Right lobe of liver (tissue), 6 donors: Measurements from ENCODE around the gene SLC7A5. TPM values are rescaled to one million over a fixed set of nuclear protein-coding genes. Genes with fewer than 3 reads are reported as not detected.
"Not testable (repeated sequence)": the region's sequence is repeated elsewhere in the genome, so short reads cannot be mapped to it uniquely, and the experiment has no call there.

ENCODE experiments used
- ATAC-seq, 4 donors: fragments of 200-7000 bp; cut with Tn5 transposase; one replicate each; pipeline ENCODE4 v1.9.1; 2020; ENCODE audit warnings: mild to moderate bottlenecking in 4 of 4, moderate library complexity in 4 of 4
- DNase-seq, 3 donors: peaks; one replicate each; pipeline ENCODE4 v3.0.0-alpha.2; 2020
- H3K27ac ChIP-seq, 3 donors: fragments of 200-600 bp; one replicate each; pipeline ENCODE4 v1.8.0; 2022
- H3K27me3 ChIP-seq, 2 donors: fragments of 200-600 bp; one replicate each; pipeline ENCODE4 v1.8.0; 2022
- H3K36me3 ChIP-seq, 4 donors: fragments of 200-600 bp; sonication (generic) in 1 of 4; one replicate each; pipeline versions ENCODE4 v1.5.1 to v1.8.0; 2017 to 2022; ENCODE audit warnings: control low read depth in 1 of 4
- H3K4me1 ChIP-seq, 4 donors: fragments of 200-600 bp; sonication (generic) in 1 of 4; one replicate each; pipeline versions ENCODE4 v1.5.1 to v1.8.0; 2017 to 2022; ENCODE audit warnings: control low read depth in 1 of 4
- H3K4me3 ChIP-seq, 3 donors: fragments of 200-600 bp; one replicate each; pipeline ENCODE4 v1.8.0; 2022
- H3K9me3 ChIP-seq, 4 donors: fragments of 200-600 bp; sonication (generic) in 1 of 4; one replicate each; pipeline versions ENCODE4 v1.5.1 to v1.8.0; 2017 to 2022; ENCODE audit warnings: control low read depth in 1 of 4
- POLR2A ChIP-seq: fragments of 450-650 bp; IDR thresholded peaks from one replicate; pipeline ENCODE4 v1.6.1; 2017; ENCODE audit warnings: antibody characterized with exemption, mild to moderate bottlenecking
- WGBS: methylation state at CpG from one replicate; pipeline ENCODE4 v1.1.6; 2018; ENCODE audit warnings: low coverage, low lambda C conversion rate; ENCODE audit not compliant: insufficient coverage; ENCODE audit errors: missing lambda C conversion rate; 5-methylcytosine and 5-hydroxymethylcytosine counted together
- intact Hi-C, 2 donors: fragments of 100-400 bp; cut with DNase I; formaldehyde crosslinking; loops; one replicate each; pipeline versions ENCODE4 v1.11.2 to v1.14.1; 2022
- total RNA-seq, 6 experiments: library from RNA; depleted of rRNA in 2 of 6; stranded (reverse); fragments of >200 nt in 2 of 6; fragmentation: NEBNext Ultra II Directional in 3 of 6; extraction: Animal tissue kit (Norgen Biotek cat#: 25700) in 3 of 6; gene quantifications; one replicate each; pipeline versions ENCODE4 v1.1.0 to v1.2.4, GENCODE V29; 2016 to 2023
- TF ChIP-seq, protein P1 (sequence below), 4 donors: fragments of 200-600 bp in 3 of 4; fragments of 450-650 bp in 1 of 4; IDR thresholded peaks; one replicate each; pipeline versions ENCODE4 v1.5.1 to v1.8.0; 2016 to 2022; ENCODE audit warnings: antibody characterized with exemption in 4 of 4, mild to moderate bottlenecking in 2 of 4
- donor health status: DM: no; HTN: yes; CAD: no.
- donor health status: DM: no; HTN: no; CAD: no.
- donor health status: DM: no; HTN: no; CAD: no.
- donor health status: DM: no; HTN: yes; CAD: no.
- donor health status: DM: no; HTN: yes; CAD: no.

SLC7A5 gene
- total RNA-seq, 6 experiments from 2014 or later, result 7.0 to 16.3 (median 12.4) TPM

DNA sequence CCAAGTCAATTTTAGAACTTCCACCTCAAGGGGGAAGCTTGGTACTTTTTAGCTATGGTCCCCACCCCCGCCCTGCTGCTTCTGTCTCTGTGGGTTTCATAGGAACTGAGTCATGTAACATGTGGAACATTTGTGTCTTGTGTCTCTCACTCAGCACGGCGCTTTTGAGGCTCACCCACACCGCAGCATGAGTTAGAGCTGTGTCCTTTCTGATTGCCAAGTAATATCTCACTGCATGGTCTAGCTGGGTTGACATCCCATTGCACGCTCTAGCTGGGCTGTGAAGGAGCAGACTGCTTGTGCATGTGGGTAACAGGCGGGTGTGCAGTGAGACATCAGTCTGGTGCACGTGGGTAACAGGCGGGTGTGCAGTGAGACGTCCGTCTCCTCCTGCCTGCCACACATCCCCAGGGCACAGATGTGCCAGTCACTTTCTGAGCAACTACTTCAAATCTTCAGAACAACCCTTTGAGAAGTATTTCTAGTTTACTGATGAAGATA lies 26.4 kb upstream of the SLC7A5 start:
- peaks cover 0 to 10% (median 0%) of the 10 kb centered on the region in 4 donors for H3K4me1 ChIP-seq
- peak; percentile 8 to 46 (median 21) for ATAC-seq
- H3K4me3 ChIP-seq, result no peak overlapping the region
- 62% methylated on average over 9 of the region's 10 CpGs for WGBS
- TF ChIP-seq POLR2A, result no peak
- TF ChIP-seq, protein P1, sequence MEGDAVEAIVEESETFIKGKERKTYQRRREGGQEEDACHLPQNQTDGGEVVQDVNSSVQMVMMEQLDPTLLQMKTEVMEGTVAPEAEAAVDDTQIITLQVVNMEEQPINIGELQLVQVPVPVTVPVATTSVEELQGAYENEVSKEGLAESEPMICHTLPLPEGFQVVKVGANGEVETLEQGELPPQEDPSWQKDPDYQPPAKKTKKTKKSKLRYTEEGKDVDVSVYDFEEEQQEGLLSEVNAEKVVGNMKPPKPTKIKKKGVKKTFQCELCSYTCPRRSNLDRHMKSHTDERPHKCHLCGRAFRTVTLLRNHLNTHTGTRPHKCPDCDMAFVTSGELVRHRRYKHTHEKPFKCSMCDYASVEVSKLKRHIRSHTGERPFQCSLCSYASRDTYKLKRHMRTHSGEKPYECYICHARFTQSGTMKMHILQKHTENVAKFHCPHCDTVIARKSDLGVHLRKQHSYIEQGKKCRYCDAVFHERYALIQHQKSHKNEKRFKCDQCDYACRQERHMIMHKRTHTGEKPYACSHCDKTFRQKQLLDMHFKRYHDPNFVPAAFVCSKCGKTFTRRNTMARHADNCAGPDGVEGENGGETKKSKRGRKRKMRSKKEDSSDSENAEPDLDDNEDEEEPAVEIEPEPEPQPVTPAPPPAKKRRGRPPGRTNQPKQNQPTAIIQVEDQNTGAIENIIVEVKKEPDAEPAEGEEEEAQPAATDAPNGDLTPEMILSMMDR (IDR thresholded peaks at IDR 0.05), result no peak
- H3K27me3 ChIP-seq, result no peaks in the 10 kb centered on the region
- peaks cover 0 to 7% (median 0%) of the 10 kb centered on the region in 4 donors for H3K36me3 ChIP-seq
- no peak overlapping the region for H3K27ac ChIP-seq
- intact Hi-C loops, result no loop called here
- no peaks in the 10 kb centered on the region for H3K9me3 ChIP-seq
- no peak for DNase-seq

DNA sequence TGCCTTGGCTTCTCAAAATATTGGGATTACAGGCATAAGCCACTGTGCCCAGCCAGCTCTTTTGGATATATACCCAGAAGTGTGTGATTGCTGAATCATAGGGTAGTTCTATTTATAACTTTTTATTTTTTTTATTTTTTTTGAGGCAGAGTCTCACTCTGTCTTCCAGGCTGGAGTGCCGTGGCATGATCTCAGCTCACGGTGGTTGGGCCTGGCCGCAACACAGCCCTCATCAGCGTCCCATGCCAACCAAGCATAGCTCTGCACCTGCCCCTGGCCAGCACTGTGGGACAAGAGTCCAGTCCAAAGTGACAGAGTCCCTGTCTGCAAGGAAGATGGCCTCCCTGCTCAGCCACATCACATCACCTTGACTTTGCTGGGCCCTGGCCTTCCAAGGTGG lies 24.7 kb upstream of the SLC7A5 start:
- H3K36me3 ChIP-seq, H3K9me3 ChIP-seq, H3K27me3 ChIP-seq, H3K4me1 ChIP-seq, H3K4me3 ChIP-seq, intact Hi-C loops: not testable (repeated sequence)
- WGBS, result 19% methylated on average over 4 of the region's 4 CpGs
- DNase-seq, result peak in 2 of 3 donors; percentile 73 to 83
- ATAC-seq, result peak; percentile 63 to 91 (median 77)
- H3K27ac ChIP-seq, result peak overlapping the region in 1 of 3 donors; percentile 43

DNA sequence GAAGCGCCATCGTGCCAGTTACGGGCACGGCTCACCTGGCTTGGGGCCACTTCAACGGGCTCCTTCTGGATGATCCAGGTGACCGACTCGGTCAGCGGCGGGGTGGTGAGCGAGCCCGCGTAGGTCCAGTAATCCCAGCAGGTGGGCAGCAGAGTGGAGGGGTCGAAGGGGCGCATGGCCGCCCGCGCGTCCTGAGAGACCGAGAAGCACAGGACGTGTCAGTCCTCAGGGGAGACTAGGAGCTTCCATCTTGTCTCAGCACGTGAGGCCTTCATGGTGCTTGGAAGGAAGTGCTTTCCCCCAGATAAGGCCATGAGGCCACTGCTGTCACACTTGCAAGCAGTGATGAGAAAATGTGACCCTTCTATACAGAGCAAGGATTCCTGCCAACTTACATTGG lies 22.5 kb upstream of the SLC7A5 start:
- ATAC-seq (no peak), DNase-seq (no peak)
- Histone ChIP-seq H3K27me3 (no peaks in the 10 kb centered on the region), H3K36me3 (peaks cover 0 to 5% (median 0%) of the 10 kb centered on the region in 4 donors), H3K4me3 (no peak overlapping the region), H3K9me3 (no peaks in the 10 kb centered on the region), H3K4me1 (peaks cover 0 to 10% (median 0%) of the 10 kb centered on the region in 4 donors), H3K27ac (no peak overlapping the region)
- TF ChIP-seq, protein P1 (IDR thresholded peaks at IDR 0.05), result no peak
- TF ChIP-seq POLR2A, result no peak
- intact Hi-C loops, result no loop called here
- WGBS, result no CpG with 5 or more reads among the region's 21 CpGs

DNA sequence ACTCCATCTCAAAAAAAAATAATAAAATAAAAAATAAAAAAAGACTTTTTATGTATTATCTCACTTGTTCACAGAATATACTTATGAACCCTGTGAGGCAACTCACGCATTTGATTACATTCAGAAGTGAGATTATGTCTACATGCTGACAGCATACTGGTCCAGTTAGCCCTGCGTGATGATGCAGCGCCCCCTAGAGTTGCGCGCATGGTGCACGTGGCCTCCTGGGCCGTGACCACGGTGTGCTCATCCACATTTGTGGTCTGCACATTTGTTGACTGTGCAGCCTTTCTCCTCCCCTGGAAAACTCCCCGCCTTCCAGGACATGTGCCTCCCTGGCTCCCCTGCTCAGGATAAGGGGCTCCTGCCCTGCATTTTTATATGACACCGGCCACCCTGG lies 20.5 kb upstream of the SLC7A5 start:
- H3K4me1 ChIP-seq, result peaks cover 0 to 20% (median 0%) of the 10 kb centered on the region in 4 donors
- H3K36me3 ChIP-seq, H3K4me3 ChIP-seq, intact Hi-C loops, H3K9me3 ChIP-seq, ATAC-seq, H3K27ac ChIP-seq, DNase-seq, H3K27me3 ChIP-seq: not testable (repeated sequence)
- WGBS, result 93% methylated on average over 10 of the region's 10 CpGs

DNA sequence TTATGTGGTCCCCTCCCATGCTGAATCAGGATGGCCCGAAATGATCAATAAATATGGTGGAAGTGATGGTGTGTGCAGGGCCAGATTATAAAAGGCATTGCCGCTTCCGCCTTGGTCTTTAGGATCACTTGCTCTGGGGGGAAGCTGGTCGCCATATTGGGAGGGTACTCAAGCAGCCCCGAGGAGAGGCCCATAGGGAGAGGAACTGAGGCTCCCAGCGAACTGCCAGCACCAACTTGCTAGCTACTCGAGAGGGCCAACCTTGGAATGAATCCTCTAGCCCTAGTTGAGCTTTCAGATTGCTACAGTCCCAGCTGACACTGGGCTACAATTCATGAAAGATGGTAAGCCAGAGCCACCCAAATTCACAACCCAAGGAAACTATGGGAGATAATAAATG lies 19.0 kb upstream of the SLC7A5 start:
- H3K27me3 ChIP-seq, H3K36me3 ChIP-seq, DNase-seq, H3K27ac ChIP-seq, H3K9me3 ChIP-seq, H3K4me3 ChIP-seq, ATAC-seq, intact Hi-C loops: not testable (repeated sequence)
- peaks cover 0 to 15% (median 0%) of the 10 kb centered on the region in 4 donors for H3K4me1 ChIP-seq
- 62% methylated on average over 3 of the region's 7 CpGs for WGBS

DNA sequence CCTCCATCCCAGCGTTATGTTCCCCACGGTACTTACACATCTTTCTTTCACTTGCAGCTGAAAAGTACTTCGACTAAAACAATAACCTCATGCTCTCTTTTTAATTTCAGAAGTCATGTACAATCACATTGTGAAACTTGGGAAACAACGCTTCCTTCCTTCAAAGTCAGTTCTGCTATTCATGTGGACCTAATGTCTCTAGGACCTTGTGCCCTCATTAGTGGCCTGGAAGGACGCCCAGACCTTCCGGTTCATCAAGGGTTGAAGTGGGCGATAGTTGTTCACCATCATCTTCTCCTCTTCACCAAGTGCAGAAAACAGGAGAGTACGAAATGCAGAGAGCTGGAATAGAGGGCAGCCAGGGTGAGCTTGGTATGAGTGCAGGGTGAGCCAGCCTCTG lies 18.6 kb upstream of the SLC7A5 start:
- intact Hi-C loops, H3K36me3 ChIP-seq, H3K27me3 ChIP-seq, H3K9me3 ChIP-seq, H3K4me3 ChIP-seq, H3K27ac ChIP-seq, DNase-seq: not testable (repeated sequence)
- 72% methylated on average over 8 of the region's 8 CpGs for WGBS
- ATAC-seq, result peak; percentile 15 to 36 (median 24)
- H3K4me1 ChIP-seq, result peaks cover 0 to 15% (median 0%) of the 10 kb centered on the region in 4 donors

DNA sequence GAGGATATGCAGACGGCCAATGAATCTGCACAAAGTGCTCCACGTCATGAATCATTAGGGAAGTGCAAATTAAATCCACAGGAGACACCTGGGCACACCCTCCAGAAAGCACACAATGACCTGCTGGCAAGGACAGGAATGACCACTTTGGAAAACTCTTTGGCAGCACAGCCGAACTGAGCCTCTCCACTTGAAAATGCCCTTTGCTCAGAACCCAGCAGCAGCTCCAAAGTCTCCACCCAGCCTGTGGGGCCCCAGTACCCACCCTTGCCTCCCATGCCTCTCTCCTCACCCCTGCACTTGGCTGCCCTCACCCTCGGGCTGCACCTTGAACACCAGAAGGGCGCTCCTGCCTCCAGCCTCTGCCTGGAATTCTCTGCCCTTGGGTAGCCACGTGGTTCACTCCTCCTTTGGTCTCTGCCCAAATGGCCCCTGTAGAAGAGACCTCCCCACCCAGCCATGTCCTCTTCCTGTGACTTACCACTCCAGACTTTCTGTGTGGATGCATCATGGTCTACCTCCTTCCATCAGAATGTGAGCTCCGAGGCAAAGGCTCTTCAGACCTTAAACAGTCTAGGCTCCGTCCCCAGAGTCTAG lies 16.2 kb upstream of the SLC7A5 start:
- Histone ChIP-seq H3K27ac (peak overlapping the region in 1 of 3 donors; percentile 19), H3K4me1 (peaks cover 0 to 15% (median 0%) of the 10 kb centered on the region in 4 donors)
- intact Hi-C loops, H3K4me3 ChIP-seq, H3K9me3 ChIP-seq, H3K27me3 ChIP-seq, H3K36me3 ChIP-seq: not testable (repeated sequence)
- ATAC-seq (peak; percentile 62 to 77 (median 72)), DNase-seq (peak in 1 of 3 donors; percentile 56)
- whole genome bisulfite sequencing, result 61% methylated on average over 6 of the region's 8 CpGs
